Activated CD8-positive, alpha-beta memory T cell treated with anti-CD3 and anti-CD28 coated beads for 4 hours (primary cell): ENCODE measurements around the gene NSUN2.
"Not testable (repeated sequence)": the region's sequence is repeated elsewhere in the genome, so short reads cannot be mapped to it uniquely, and the experiment has no call there.

Experiments used
- DNase-seq, 2 donors: peaks; one replicate each; pipeline ENCODE4 v3.0.0-alpha.2; 2020; ENCODE audit warnings: low read depth in 2 of 2

Gene NSUN2

GRCh38 chr5:6583049-6583880 lies 49.6 kb downstream of the NSUN2 start:
- no peak for DNase-seq

- no peak for DNase-seq
Measured at GRCh38 chr5:6582507-6583048, 50.3 kb downstream of the NSUN2 start.

DNA sequence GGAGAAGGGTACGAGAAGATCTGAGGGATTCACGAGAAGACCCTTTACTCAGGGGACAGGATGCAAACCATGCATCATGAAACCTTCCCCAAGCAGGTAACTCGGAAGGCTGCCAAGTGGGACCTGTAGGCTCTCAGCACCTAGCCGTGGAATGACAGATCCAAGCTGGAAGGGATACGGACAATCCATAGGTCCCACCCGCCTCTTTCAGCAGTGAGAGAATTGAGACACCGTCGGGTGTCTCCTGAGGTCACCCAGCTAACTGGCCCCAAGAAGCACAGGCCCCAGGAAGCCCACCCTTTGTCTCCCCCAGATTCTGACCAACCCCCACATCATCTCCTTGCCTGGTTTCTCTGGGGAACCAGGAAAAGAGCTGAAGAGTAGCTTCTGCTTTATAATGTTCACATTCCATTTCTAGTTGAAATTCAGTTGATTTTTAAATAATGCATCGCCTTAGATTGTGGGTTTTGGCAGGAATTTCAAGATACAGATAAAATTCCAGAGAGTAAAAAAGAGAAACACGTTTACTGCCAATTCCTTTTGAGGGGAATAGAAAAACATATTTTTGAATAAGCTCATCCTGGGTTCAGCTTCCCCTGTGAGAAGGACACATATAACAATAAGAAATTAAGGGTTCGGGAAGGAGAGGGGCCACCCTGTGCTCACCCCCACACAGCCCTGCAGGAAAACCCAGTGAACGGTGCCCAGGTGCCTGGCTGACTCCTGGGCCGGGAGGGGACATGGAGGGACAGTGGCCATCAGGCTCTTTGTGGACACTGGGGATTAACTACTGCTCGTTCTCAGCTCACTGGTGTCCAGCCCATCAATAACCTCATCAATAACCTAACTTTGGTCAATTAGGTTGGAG lies 51.1 kb downstream of the NSUN2 start:
- no peak for DNase-seq

DNA sequence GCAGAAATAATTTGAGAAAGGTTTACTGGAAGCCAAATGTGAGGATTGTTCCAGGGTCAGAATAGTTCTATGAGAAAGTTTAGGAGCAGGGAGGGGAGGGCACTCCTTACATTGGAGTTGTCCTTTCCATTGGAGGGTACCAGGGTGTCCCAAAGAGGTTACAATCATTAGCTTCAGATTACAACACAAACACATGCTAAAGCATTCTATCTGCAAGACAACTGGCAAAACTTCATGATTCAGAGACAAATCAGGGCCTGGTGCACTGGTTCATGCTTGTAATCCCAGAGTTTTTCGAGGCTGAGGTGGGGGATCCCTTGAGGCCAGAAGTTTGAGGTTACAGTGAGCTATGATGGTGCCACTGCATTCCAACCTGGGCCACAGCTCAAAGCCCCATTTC lies 51.8 kb downstream of the NSUN2 start:
- DNase-seq, result no peak

DNA sequence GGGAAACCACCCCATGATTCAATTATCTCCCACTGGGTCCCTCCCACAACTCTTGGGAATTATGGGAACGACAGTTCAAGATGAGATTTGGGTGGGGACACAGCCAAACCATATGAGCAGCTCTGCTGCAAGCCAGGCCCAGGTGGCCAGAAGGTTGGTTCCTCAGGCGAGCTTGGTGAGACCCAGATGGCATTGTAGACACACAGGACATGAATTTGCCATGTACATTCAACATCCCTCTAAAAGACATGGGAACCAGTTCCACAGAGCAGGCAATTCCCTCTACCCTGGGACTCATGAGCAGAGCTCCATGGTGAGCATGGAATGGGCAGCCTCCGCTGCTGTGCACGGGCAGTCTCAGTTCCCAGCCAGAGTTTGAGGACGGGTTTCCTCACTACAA lies 53.3 kb downstream of the NSUN2 start:
- DNase-seq, result no peak

- no peak for DNase-seq
Measured at GRCh38 chr5:6578676-6579343, 54.0 kb downstream of the NSUN2 start.

- DNase-seq, result no peak
Measured at GRCh38 chr5:6576861-6577501, 55.9 kb downstream of the NSUN2 start.

DNA sequence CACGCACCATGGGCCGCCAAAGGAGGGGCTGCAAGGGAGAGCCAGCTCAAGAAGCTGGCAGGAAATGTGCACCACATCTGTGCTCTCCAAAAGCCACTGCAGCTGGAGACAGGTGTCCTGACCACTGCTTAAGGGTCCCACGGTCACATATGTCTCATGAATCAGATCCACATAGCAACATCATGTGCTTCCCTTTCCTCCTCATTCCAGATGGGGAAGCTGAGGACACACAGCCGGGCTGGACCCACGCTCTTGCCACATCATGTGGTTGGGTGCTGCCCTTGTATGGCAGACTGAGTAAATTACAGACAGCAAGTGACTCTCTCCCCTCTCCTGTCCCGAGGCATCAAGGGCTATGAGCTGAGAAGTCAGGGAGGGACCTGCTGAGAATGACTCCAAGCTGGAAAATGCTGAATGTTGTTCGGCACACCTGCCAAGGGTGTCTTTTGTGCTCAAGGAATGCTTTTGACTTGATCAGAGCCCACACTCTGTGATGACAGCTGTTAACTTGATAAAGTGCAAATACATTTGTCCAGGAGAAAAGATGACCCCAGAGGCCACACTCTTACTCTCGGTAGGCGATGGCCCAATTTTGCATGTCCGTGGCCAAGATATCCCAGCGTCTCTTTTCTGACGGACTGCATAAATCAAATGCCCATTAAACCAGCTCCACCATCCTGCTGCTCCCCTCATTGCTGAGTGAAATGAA lies 58.2 kb downstream of the NSUN2 start:
- no peak for DNase-seq

- DNase-seq, result no peak
Measured at GRCh38 chr5:6574111-6574510, 58.7 kb downstream of the NSUN2 start.

DNA sequence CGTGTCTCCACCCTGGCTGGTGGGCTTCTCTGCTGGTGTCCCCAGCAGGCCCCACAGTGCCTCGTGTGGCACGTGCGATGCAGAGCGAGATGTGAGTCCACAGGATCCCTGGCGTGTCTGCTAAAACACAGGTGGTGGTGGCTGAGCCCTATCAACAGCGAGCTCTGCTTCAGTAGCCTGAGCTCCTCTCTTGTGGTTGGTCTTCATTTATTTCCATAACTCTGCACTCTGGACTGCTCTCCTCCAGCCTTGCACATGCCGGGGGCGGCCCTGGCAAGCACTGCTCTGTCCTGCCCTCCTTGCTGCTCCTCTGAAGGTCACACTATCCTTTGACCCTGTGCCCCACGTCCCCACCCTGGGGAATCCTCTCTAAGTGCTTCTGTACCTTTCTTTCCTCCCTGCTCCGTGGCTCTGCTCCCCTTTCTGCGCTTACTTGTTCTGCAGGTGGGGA lies 59.2 kb downstream of the NSUN2 start:
- DNase-seq, result no peak

- DNase-seq, result no peak
Measured at GRCh38 chr5:6572825-6573380, 59.9 kb downstream of the NSUN2 start.

- no peak for DNase-seq
Measured at GRCh38 chr5:6572086-6572824, 60.6 kb downstream of the NSUN2 start.

- DNase-seq, result not testable (repeated sequence)
Measured at GRCh38 chr5:6571607-6572006, 61.2 kb downstream of the NSUN2 start.

GRCh38 chr5:6570530-6570929 lies 62.3 kb downstream of the NSUN2 start:
- DNase-seq, result no peak

DNA sequence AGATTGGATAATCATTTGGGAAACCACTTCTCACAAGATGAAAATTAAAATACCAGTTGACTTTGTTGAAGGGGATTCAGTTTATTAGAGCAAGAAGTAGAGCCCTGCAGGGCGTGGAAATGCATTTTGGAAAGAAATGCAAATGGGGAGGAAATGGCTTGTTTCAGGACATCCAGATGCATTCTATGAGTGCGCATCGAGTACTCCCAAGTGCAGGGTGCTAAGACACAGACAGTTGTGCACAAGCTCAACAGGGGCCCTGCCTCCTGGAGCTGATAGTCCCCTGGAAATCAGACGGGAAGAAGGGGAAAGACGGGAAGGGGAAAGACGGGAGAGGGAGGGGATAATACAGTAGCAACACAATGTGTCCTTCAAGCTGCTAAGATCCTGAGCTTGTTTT lies 64.0 kb downstream of the NSUN2 start:
- DNase-seq, result no peak

- DNase-seq, result no peak
Measured at GRCh38 chr5:6568383-6568782, 64.5 kb downstream of the NSUN2 start.

DNA sequence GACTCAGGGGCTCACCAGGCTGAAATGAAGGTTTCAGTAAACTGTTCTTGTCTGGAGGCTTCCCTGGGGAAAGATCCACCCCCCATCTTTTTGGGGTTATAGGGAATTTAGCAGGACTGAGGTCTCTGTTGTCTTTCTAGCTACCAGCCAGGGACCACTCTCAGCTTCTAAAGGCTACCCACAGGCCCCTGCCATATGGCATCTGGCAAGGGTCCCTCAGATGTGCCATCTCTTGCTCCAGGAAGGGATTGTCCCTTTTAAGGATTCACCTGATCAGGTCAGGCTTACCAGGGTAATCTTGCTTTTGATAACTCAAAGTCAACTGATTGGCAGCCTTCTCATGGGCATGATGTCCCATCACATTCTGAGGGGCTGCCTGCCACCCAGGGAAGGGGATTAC lies 65.0 kb downstream of the NSUN2 start:
- no peak for DNase-seq

- DNase-seq, result no peak
Measured at GRCh38 chr5:6567068-6567467, 65.8 kb downstream of the NSUN2 start.

GRCh38 chr5:6565492-6565891 lies 67.4 kb downstream of the NSUN2 start:
- no peak for DNase-seq
